Measurements from ENCODE around the gene CYP3A4.
"Not testable (repeated sequence)": the region's sequence is repeated elsewhere in the genome, so short reads cannot be mapped to it uniquely, and the experiment has no call there.

CYP3A4 gene

GRCh38 chr7:99806839-99807478 lies 23.0 kb upstream of the CYP3A4 start:
- H3K4me3 ChIP-seq (ENCODE audit: low read length), result no peak overlapping the region
- DNase-seq (ENCODE audit: low read depth), result no peak

GRCh38 chr7:99805641-99806040 lies 21.7 kb upstream of the CYP3A4 start:
- no peak overlapping the region for H3K4me3 ChIP-seq (ENCODE audit: low read length)
- no peak for DNase-seq (ENCODE audit: low read depth)
- TF ChIP-seq CTCF (IDR thresholded peaks at IDR 0.05; ENCODE audit: insufficient read depth, low read depth, low read length, missing control alignments), result no peak

More at GRCh38 chr7:99806839-99807478, 23.0 kb upstream of the CYP3A4 start:
- TF ChIP-seq CTCF (IDR thresholded peaks at IDR 0.05; ENCODE audit: insufficient read depth, low read depth, low read length, missing control alignments), result no peak

GRCh38 chr7:99803118-99803517 lies 19.1 kb upstream of the CYP3A4 start:
- H3K4me3 ChIP-seq (ENCODE audit: low read length); DNase-seq (ENCODE audit: low read depth): not testable (repeated sequence)

DNA sequence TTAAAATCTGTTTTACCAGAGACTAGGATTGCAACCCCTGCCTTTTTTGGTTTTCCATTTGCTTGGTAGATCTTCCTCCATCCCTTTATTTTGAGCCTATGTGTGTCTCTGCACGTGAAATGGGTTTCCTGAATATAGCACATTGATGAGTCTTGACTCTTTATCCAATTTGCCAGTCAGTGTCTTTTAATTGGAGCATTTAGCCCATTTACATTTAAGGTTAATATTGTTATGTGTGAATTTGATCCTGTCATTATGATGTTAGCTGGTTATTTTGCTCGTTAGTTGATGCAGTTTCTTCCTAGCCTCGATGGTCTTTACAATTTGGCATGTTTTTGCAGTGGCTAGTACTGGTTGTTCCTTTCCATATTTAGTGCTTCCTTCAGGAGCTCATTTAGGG lies 17.4 kb upstream of the CYP3A4 start:
- not testable (repeated sequence) for DNase-seq (ENCODE audit: low read depth); H3K4me3 ChIP-seq (ENCODE audit: low read length)

DNA sequence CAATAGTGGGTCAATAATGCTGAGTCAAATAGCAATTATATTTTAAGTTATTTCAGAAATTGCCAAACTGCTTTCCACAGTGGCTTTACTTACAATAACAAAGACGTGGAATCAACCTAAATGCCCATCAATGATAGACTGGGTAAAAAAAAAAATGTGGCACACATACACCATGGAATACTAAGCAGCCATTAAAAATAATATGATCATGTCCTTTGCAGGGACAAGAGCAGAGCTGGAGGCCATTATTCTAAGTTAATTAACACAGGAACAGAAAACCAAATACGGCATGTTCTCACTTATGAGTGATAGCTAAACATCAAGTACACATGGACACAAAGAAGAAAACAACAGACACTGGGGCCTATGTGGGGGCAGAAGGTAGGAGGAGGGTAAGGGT lies 15.0 kb upstream of the CYP3A4 start:
- TF ChIP-seq CTCF (IDR thresholded peaks at IDR 0.05; ENCODE audit: insufficient read depth, low read depth, low read length, missing control alignments), result no peak
- no peak for DNase-seq (ENCODE audit: low read depth)
- no peak overlapping the region for H3K4me3 ChIP-seq (ENCODE audit: low read length)

DNA sequence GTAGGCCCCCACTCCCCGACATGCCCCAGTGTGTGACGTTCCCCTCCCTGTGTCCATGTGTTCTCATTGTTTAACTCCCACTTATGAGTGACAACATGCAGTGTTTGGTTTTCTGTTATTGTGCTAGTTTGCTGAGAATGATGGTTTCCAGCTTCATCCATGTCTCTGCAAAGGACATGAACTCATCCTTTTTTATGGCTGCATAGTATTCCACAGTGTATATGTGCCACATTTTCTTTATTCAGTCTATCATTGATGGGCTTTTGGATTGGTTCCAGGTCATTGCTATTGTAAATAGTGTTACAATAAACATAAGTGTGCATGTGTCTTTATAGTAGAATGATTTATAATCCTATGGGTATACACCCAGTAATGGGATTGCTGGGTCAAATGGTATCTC lies 11.9 kb upstream of the CYP3A4 start:
- not testable (repeated sequence) for DNase-seq (ENCODE audit: low read depth)

GRCh38 chr7:99794585-99795502 lies 10.9 kb upstream of the CYP3A4 start:
- H3K4me3 ChIP-seq (ENCODE audit: low read length), result no peak overlapping the region
- no peak for TF ChIP-seq CTCF (IDR thresholded peaks at IDR 0.05; ENCODE audit: insufficient read depth, low read depth, low read length, missing control alignments)
- no peak for DNase-seq (ENCODE audit: low read depth)

More for the DNA sequence above, 11.9 kb upstream of the CYP3A4 start:
- H3K4me3 ChIP-seq (ENCODE audit: low read length), result not testable (repeated sequence)

DNA sequence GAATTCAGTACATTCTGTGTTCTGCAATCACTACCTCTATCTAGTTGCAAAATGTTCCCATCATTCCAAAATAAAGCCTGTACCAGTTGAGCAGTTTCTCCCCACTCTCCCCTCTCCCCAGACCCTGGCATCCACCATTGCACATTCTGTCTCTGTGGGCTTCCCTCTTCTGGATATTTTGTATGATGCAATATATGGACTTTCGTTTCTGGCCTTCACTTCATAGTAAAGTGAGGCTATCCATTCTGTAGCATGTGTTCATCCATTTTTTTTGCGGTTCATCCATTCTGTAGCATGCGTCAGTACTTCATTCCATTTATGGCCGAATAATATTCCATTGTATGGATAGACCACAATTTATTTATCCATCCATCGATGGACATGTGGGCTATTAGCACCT lies 9.5 kb upstream of the CYP3A4 start:
- H3K4me3 ChIP-seq (ENCODE audit: low read length), result no peak overlapping the region
- no peak for TF ChIP-seq CTCF (IDR thresholded peaks at IDR 0.05; ENCODE audit: insufficient read depth, low read depth, low read length, missing control alignments)
- no peak for DNase-seq (ENCODE audit: low read depth)

Measured in epithelial cell of esophagus (primary cell).